GM18868 (cell line): ENCODE measurements around the gene ATXN2.

Source experiments
- ATAC-seq: cut with Tn5 transposase; IDR thresholded peaks from one replicate; pipeline ENCODE4 v1.9.1; 2021; ENCODE audit warnings: mild to moderate bottlenecking, moderate library complexity; ENCODE audit not compliant: unreplicated experiment

ATXN2 gene

GRCh38 chr12:111424189-111424792, 174.8 kb downstream of the ATXN2 start:
- ATAC-seq, result no peak

GRCh38 chr12:111420494-111420893, 178.6 kb downstream of the ATXN2 start:
- ATAC-seq, result no peak

- no peak for ATAC-seq
Measured at GRCh38 chr12:111419784-111420183, 179.3 kb downstream of the ATXN2 start.

DNA sequence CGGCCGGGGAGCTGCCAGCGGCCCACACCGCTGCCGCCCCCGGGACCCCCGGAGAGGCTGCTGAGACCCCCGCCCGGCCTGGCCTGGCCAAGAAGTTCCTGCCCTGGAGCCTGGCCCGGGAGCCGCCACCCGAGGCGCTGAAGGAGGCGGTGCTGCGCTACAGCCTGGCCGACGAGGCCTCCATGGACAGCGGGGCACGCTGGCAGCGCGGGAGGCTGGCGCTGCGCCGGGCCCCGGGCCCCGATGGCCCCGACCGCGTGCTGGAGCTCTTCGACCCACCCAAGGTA, 180.6 kb downstream of the ATXN2 start:
- ATAC-seq, result no peak

- ATAC-seq, result no peak
Measured at GRCh38 chr12:111417784-111418593, 181.1 kb downstream of the ATXN2 start.

- ATAC-seq, result no peak
Measured at GRCh38 chr12:111417290-111417689, 181.8 kb downstream of the ATXN2 start.

- no peak for ATAC-seq
Measured at GRCh38 chr12:111414711-111415252, 184.3 kb downstream of the ATXN2 start.

DNA sequence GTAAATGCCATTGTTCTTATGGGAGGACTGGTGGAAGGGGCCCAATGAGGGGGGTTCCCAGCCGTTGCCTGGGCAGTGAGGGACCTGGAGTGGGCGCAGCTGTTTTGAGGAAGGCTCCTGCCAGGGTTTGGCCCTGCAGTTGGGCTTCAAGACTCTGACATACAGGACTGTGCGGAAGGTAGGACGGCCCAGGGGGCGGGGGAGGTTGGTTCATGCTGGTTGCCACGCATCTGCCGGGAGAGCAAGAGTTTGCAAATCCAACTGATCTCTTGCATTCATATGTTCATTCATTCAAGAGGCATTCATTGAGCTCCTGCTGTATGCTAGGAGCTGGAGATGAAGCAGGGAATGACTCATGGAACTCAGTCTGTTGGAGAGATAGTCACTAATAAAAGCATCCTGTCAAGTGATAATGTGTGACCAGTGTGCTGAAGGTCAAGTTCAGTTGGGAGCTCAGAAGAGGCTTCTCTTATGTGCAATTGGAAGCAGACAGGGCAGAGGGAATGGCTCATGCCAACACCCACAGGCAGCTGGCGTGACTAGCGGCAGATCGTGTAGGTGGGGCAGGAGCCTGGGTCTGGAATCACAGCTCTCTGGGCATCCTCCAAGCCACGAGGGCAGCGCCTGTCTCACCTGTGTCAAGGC, 185.6 kb downstream of the ATXN2 start:
- no peak for ATAC-seq

DNA sequence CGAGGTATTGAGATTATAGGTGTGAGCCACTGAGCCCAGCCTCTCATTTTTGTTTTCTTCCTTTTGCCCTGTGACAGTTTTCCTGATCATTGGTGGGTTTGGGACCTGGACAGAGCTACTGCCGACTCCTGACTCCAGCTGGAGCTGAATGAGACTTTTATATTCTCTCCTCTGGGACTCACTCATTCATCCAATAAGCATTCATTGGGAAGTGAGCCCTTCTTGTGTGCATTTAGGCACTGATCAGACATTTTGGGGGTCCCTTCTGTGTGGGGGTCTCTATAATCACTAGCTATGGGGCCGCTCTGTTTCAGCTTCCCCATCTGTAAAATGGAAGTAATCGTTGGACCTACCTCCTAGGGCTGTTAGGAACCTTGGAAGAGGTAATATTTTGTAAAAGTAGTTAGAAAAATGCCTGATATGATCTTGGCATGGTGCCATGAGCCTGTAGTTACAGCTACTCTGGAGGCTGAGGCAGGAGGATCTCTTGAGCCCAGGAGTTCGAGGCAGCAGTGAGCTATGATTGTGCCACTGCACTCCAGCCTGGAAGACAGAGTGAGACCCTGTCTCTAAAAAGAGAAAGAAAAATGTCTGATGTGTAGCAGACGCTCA, 186.2 kb downstream of the ATXN2 start:
- no peak for ATAC-seq

- ATAC-seq, result no peak
Measured at GRCh38 chr12:111412007-111412829, 186.9 kb downstream of the ATXN2 start.

DNA sequence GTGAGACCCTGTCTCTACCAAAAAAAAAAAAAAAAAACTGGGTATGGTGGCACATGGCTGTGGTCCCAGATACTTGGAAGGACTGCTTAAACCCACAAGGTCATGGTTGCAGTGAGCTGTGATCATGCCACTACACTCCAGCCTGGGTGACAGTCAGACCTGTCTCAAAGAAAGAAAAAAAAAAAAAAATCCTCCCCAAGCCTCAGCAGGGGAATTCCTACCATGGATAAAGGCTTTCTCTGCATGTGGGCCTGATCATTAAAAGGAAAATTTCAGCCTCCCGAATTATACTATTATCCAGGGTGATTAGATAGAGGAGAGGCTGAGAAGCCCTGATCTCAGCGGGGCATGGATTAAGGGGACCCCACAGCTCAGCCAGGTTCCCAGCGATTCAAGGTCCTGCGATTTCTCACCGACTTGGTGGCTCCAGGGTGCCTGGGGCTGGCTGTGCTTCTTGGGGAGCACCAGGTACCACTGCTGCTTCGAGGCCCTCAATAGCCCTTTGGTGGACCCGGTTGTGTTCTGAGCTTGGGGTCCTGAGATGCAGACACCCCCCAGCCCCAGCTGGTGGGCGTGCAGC, 187.8 kb downstream of the ATXN2 start:
- ATAC-seq, result no peak

- no peak for ATAC-seq
Measured at GRCh38 chr12:111410431-111411184, 188.5 kb downstream of the ATXN2 start.

GRCh38 chr12:111409780-111410430, 189.2 kb downstream of the ATXN2 start:
- no peak for ATAC-seq

- ATAC-seq, result no peak
Measured at GRCh38 chr12:111409403-111409779, 189.7 kb downstream of the ATXN2 start.

- no peak for ATAC-seq
Measured at GRCh38 chr12:111408686-111409402, 190.3 kb downstream of the ATXN2 start.

GRCh38 chr12:111408116-111408440, 191.0 kb downstream of the ATXN2 start:
- no peak for ATAC-seq

DNA sequence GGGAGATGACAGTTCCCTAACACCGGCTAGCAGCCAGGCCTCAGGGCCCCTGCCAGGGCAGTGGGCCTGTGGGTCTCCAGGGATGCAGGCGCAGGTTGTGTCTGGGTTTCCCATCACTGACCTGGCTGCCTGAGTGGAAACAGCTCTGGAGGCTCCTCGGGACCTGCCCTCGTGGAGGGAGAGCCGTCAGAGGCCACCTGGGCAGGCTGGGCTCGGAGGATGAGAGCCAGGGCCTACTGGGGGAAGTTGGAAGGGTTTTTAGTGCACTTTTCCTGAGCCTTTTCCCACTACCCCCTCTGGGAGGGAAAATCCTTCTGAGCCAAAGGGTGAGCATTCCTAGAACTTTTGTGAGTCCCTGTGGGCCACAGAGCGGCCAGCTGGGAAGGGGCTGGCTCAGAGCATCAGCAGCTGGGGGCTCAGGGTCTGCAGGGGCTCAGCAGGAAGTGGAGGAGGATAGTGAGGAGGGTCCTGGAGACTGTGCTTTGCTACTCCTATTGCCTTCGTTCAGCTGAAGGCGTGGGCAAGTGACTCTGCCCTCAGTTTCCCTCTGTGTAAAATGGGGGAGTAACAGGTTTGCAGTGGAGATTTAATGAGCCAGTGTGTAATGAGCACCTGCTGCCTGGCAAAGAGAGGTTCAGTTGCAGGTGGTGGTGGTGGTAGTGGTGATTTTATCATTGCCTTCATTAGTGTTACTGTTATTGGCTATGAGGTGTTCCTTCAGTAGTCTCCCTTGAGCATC, 191.6 kb downstream of the ATXN2 start:
- no peak for ATAC-seq
